ENCODE measurements around the gene SF3B2.

DNA sequence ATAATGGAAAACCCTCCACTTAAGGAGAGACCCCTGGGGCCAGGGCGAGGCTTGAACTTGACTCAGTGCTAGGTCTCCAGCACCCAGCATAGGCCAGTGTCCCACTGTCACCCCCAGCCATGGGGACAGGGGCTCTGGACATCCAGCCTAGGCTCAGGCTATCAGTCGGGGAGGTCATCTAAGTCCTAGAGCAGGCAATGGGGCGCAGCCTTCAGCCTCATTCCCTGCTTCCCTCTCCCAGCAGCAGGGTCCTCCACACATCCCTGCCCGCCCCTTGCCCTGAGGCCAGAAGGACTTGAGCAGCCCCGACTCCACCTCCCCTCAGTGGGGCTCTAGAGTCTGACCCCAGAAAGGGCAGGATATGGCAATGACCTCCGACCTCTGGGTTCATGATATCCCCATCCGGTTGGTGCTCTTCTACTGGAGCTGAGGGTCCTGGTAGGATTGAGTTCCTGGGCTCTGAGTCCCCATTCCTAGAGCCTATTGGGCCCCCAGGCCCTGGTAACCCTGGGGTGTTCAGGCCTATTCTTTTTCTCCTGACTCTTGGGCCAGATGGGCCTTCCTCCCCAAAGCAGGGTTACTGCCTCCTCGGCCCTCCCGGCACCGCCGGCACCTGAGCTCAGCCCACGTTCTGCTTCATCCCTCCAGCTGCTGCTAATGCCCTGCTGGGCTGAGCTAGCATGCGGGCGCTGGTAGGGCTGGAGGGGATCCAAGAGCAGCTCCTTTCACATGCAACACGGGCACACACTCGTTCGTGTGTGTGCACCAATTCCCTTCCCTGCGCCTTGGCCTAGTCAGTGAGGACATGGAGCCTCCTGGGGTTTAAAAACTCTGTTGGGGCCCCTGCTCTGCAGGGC, 36.0 kb upstream of the SF3B2 start:
- TF ChIP-seq POLR2AphosphoS5 (IDR thresholded peaks at IDR 0.05; ENCODE audit: borderline replicate concordance, low read depth, low read length), result no peak
- no peak for TF ChIP-seq EZH2 (IDR thresholded peaks at IDR 0.05)

Data from SK-N-MC (cell line).